Neural progenitor cell (in vitro differentiated cells): ENCODE measurements around the gene BBS10.

ENCODE experiments used
- CTCF ChIP-seq: fragments of 200-600 bp; sonication (generic); IDR thresholded peaks from 2 replicates; pipeline ENCODE4 v1.5.1; 2017; ENCODE audit warnings: antibody characterized with exemption, mild to moderate bottlenecking
- EZH2 ChIP-seq: fragments of 200-600 bp; sonication (generic); IDR thresholded peaks from 2 replicates; pipeline ENCODE4 v1.6.1; 2017; ENCODE audit warnings: antibody characterized with exemption, mild to moderate bottlenecking, moderate library complexity
- EZH2phosphoT487 ChIP-seq: fragments of 200-600 bp; sonication (generic); IDR thresholded peaks from 2 replicates; pipeline ENCODE4 v1.6.1; 2017; ENCODE audit warnings: antibody characterized with exemption

- no peak for TF ChIP-seq CTCF
- TF ChIP-seq EZH2 = no peak
- TF ChIP-seq EZH2phosphoT487 = no peak
Observed at GRCh38 chr12:76318773-76319594, 29.2 kb downstream of the BBS10 start.
